Body of pancreas (tissue), 4 donors: ENCODE measurements around the gene CACNA2D4. TPM values are rescaled to one million over a fixed set of nuclear protein-coding genes. Genes with fewer than 3 reads are reported as not detected.

Experiments used
- ATAC-seq: fragments of 150-250 bp; one replicate; pipeline ENCODE4 v1.9.1; 2016
- DNase-seq, 4 donors: peaks; one replicate each; pipeline ENCODE4 v3.0.0-alpha.2; 2019
- H3K27ac ChIP-seq, 4 donors: fragments of 200-600 bp; sonication (generic); 1 replicate in 3 of 4; 2 replicates in 1 of 4; pipeline versions ENCODE4 v1.5.1 to v1.6.1; 2016 to 2019; ENCODE audit warnings: mild to moderate bottlenecking in 1 of 4, mixed read lengths in 1 of 4, moderate library complexity in 1 of 4
- H3K27me3 ChIP-seq, 2 donors: fragments of 200-600 bp; sonication (generic); one replicate each; pipeline ENCODE4 v1.6.0; 2016; ENCODE audit warnings: mild to moderate bottlenecking in 1 of 2
- H3K36me3 ChIP-seq, 2 donors: fragments of 200-600 bp; sonication (generic); replicated peaks in 1 of 2; 2 replicates each; pipeline ENCODE4 v1.5.1; 2016; ENCODE audit warnings: low read depth in 2 of 2; ENCODE audit not compliant: insufficient read depth in 1 of 2
- H3K4me1 ChIP-seq: fragments of 200-600 bp; sonication (generic); one replicate; pipeline ENCODE4 v1.6.0; 2016
- H3K4me3 ChIP-seq, 2 donors: fragments of 200-600 bp; sonication (generic); 1 replicate in 1 of 2; 2 replicates in 1 of 2; pipeline ENCODE4 v1.5.1; 2016 to 2019
- H3K9me3 ChIP-seq, 3 donors: fragments of 200-600 bp; sonication (generic); 1 replicate in 2 of 3; 2 replicates in 1 of 3; pipeline ENCODE4 v1.5.1; 2016
- CTCF ChIP-seq, 7 experiments: fragments of 450-650 bp in 4 of 7; fragments of 200-600 bp in 3 of 7; sonication (generic) in 3 of 7; IDR thresholded peaks; one replicate each; pipeline ENCODE4 v1.5.1; 2016 to 2019; ENCODE audit warnings: antibody characterized with exemption in 7 of 7
- POLR2A ChIP-seq, 3 donors: fragments of 450-650 bp; IDR thresholded peaks; one replicate each; pipeline ENCODE4 v1.6.1; 2016; ENCODE audit warnings: antibody characterized with exemption in 3 of 3, mild to moderate bottlenecking in 2 of 3
- WGBS, 2 donors: methylation state at CpG; one replicate each; pipeline ENCODE4 v1.1.5; 2017; 5-methylcytosine and 5-hydroxymethylcytosine counted together
- intact Hi-C: fragments of 100-400 bp; cut with DNase I; formaldehyde crosslinking; loops from one replicate; pipeline ENCODE4 v1.15.1; 2023
- total RNA-seq, 2 donors: library from RNA; depleted of rRNA; stranded (reverse); fragments of >200 nt; gene quantifications; one replicate each; pipeline ENCODE4 v1.1.0, GENCODE V29; 2016

The CACNA2D4 gene
- total RNA-seq, 2 donors from 2014 or later: 3.6 TPM; not detected in 1

- intact Hi-C loops: no loop called here
- no peak overlapping the region for H3K4me3 ChIP-seq
- WGBS, 2 donors: 63 to 72% methylated on average over 10 to 12 of the region's 12 CpGs
- no peak overlapping the region for H3K27ac ChIP-seq
- ATAC-seq (no peak), DNase-seq (no peak)
- H3K36me3 ChIP-seq: no peaks in the 10 kb centered on the region
- H3K9me3 ChIP-seq: no peaks in the 10 kb centered on the region
- TF ChIP-seq CTCF (IDR thresholded peaks at IDR 0.05) (no peak), POLR2A (IDR thresholded peaks at IDR 0.05) (no peak)
- H3K27me3 ChIP-seq: no peaks in the 10 kb centered on the region
- no peaks in the 10 kb centered on the region for H3K4me1 ChIP-seq
Measured at GRCh38 chr12:1913377-1914113, 4.9 kb downstream of the CACNA2D4 start.

GRCh38 chr12:1912580-1913376 is 5.7 kb downstream of the CACNA2D4 start:
- Histone ChIP-seq H3K27ac (no peak overlapping the region), H3K27me3 (no peaks in the 10 kb centered on the region), H3K9me3 (no peaks in the 10 kb centered on the region), H3K4me1 (peaks cover 7% of the 10 kb centered on the region), H3K36me3 (no peaks in the 10 kb centered on the region), H3K4me3 (no peak overlapping the region)
- intact Hi-C loops: no loop called here
- DNase-seq: no peak
- no peak for ATAC-seq
- 71 to 81% methylated on average over 18 of the region's 18 CpGs for WGBS, 2 donors
- no peak for TF ChIP-seq CTCF (IDR thresholded peaks at IDR 0.05)
- no peak for TF ChIP-seq POLR2A (IDR thresholded peaks at IDR 0.05)

GRCh38 chr12:1911598-1912575 is 6.6 kb downstream of the CACNA2D4 start:
- Histone ChIP-seq H3K4me3 (no peak overlapping the region), H3K36me3 (no peaks in the 10 kb centered on the region), H3K4me1 (peaks cover 9% of the 10 kb centered on the region), H3K9me3 (no peaks in the 10 kb centered on the region), H3K27me3 (no peaks in the 10 kb centered on the region), H3K27ac (no peak overlapping the region)
- ATAC-seq: no peak
- TF ChIP-seq CTCF (IDR thresholded peaks at IDR 0.05) (no peak), POLR2A (IDR thresholded peaks at IDR 0.05) (no peak)
- DNase-seq: no peak
- 65 to 72% methylated on average over 13 to 15 of the region's 16 CpGs for WGBS, 2 donors
- intact Hi-C loops: no loop called here

GRCh38 chr12:1910468-1910867 is 8.0 kb downstream of the CACNA2D4 start:
- intact Hi-C loops: no loop called here
- Histone ChIP-seq H3K36me3 (no peaks in the 10 kb centered on the region), H3K4me1 (peaks cover 9% of the 10 kb centered on the region), H3K27me3 (no peaks in the 10 kb centered on the region), H3K4me3 (no peak overlapping the region), H3K9me3 (no peaks in the 10 kb centered on the region), H3K27ac (no peak overlapping the region)
- 86% methylated on average over 3 of the region's 3 CpGs for WGBS, 2 donors
- TF ChIP-seq POLR2A (IDR thresholded peaks at IDR 0.05): no peak
- TF ChIP-seq CTCF (IDR thresholded peaks at IDR 0.05): no peak
- ATAC-seq (no peak), DNase-seq (no peak)
